NT2/D1 (cell line): ENCODE data around the gene PGAM2.

Experiments used
- DNase-seq: peaks from one replicate; pipeline ENCODE4 v3.0.0-alpha.2; 2011; ENCODE audit warnings: low read depth, low spot score
- H3K27me3 ChIP-seq: 2 replicates; pipeline ENCODE4 v1.6.0; 2011; ENCODE audit warnings: mild to moderate bottlenecking; ENCODE audit not compliant: insufficient read length, insufficient read depth
- H3K36me3 ChIP-seq: 2 replicates; pipeline ENCODE4 v1.6.1; 2011; ENCODE audit warnings: mild to moderate bottlenecking, low read length, mixed read lengths; ENCODE audit not compliant: insufficient read depth, insufficient read length
- H3K4me1 ChIP-seq: 2 replicates; pipeline ENCODE4 v1.5.1; 2011; ENCODE audit not compliant: insufficient read depth, insufficient read length
- H3K4me3 ChIP-seq: 2 replicates; pipeline ENCODE4 v1.5.1; 2011; ENCODE audit warnings: low read depth; ENCODE audit not compliant: insufficient read length
- H3K9ac ChIP-seq: 2 replicates; pipeline ENCODE4 v1.6.0; 2011; ENCODE audit warnings: low read depth; ENCODE audit not compliant: insufficient read length
- H3K9me3 ChIP-seq: 2 replicates; pipeline ENCODE4 v1.5.1; 2011; ENCODE audit warnings: mild to moderate bottlenecking, low read length; ENCODE audit not compliant: insufficient read depth
- SUZ12 ChIP-seq: IDR thresholded peaks from 2 replicates; pipeline ENCODE4 v1.6.1; 2011; ENCODE audit not compliant: insufficient read length, insufficient read depth; ENCODE audit errors: extremely low read depth
- YY1 ChIP-seq: IDR thresholded peaks from 2 replicates; pipeline ENCODE4 v1.6.1; 2011; ENCODE audit not compliant: insufficient read length, insufficient read depth
- ZNF274 ChIP-seq: IDR thresholded peaks from 2 replicates; pipeline ENCODE4 v1.6.1; 2011; ENCODE audit warnings: mild to moderate bottlenecking, low read depth, low read length

PGAM2 gene

GRCh38 chr7:44060091-44060947, 5.0 kb downstream of the PGAM2 start:
- H3K9me3 ChIP-seq, result no peaks in the 10 kb centered on the region
- DNase-seq, result no peak
- no peaks in the 10 kb centered on the region for H3K27me3 ChIP-seq
- peaks cover 69% of the 10 kb centered on the region for H3K36me3 ChIP-seq
- no peak overlapping the region for H3K4me3 ChIP-seq
- no peak overlapping the region for H3K9ac ChIP-seq
- no peak for TF ChIP-seq YY1
- no peak for TF ChIP-seq ZNF274
- TF ChIP-seq SUZ12, result no peak
- peaks cover 17% of the 10 kb centered on the region for H3K4me1 ChIP-seq

DNA sequence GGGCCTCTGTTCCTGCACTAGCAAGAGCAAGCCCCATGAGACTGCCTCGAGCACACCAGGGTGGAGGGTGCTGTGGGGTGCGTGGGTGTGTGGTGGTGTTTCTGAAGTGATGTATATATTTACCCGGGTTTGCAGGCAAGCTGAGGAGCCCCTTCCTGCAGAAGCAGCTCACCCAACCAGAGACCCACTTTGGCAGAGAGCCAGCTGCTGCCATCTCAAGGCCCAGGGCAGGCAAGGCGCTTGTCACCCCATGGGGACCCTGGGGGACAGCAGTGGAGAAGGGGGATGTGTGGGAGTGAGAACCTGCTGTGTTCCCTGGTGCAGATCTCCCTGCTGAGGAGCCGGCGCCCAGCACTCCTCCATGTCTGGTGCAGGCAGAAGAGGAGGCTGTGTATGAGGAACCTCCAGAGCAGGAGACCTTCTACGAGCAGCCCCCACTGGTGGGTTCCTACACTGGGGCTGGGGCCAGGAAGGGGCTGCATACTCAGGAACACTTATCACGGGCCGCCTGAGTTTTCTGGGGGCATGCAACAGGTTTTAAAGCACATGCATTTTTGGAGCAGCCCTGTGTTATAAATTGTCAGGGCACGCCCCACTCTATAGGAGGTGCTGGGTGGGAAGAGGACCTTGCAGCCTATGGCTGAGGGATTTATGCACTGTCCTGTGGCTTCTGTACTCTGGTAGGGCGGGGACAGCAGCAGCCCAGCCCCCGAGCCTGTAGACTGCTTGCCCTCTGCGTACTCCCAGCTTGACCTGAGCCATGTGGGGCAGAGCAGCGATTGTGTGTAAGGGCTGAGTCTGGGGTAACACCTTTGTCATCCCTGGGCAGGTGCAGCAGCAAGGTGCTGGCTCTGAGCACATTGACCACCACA, 5.9 kb downstream of the PGAM2 start:
- H3K9me3 ChIP-seq, result no peaks in the 10 kb centered on the region
- no peaks in the 10 kb centered on the region for H3K27me3 ChIP-seq
- peaks cover 77% of the 10 kb centered on the region for H3K36me3 ChIP-seq

DNA sequence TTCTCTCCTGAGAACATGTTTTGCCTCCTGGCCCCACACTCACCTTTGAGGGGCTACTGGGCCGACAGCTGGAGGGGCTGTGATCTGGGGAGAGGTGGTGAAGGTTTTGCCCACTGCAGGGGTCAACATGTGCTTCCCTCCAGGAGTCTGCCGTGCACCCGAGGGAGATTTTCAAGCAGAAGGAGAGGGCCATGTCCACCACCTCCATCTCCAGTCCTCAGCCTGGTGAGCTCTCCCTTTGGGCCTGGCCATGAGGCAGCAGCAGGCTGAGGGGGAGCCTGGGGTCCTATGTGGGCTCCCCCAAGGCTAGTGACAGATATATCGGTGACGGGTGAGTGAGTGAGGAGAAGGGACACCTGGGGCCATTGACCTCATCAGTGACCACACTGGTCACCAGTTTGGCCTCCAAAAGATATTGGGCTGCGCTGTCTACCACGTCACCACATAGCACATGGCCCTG, 6.6 kb downstream of the PGAM2 start:
- H3K9me3 ChIP-seq, result no peaks in the 10 kb centered on the region
- no peak overlapping the region for H3K9ac ChIP-seq
- H3K36me3 ChIP-seq, result peaks cover 79% of the 10 kb centered on the region
- TF ChIP-seq SUZ12 (no peak), ZNF274 (no peak), YY1 (no peak)
- H3K27me3 ChIP-seq, result no peaks in the 10 kb centered on the region
- peaks cover 7% of the 10 kb centered on the region for H3K4me1 ChIP-seq
- DNase-seq, result no peak
- no peak overlapping the region for H3K4me3 ChIP-seq

More for the DNA sequence above, 5.9 kb downstream of the PGAM2 start:
- no peak for DNase-seq
- TF ChIP-seq SUZ12 (no peak), ZNF274 (no peak), YY1 (no peak)
- H3K9ac ChIP-seq, result no peak overlapping the region
- peaks cover 12% of the 10 kb centered on the region for H3K4me1 ChIP-seq
- no peak overlapping the region for H3K4me3 ChIP-seq

- TF ChIP-seq SUZ12 (no peak), ZNF274 (no peak), YY1 (no peak)
- H3K9ac ChIP-seq, result no peak overlapping the region
- H3K9me3 ChIP-seq, result no peaks in the 10 kb centered on the region
- peaks cover 3% of the 10 kb centered on the region for H3K4me1 ChIP-seq
- H3K36me3 ChIP-seq, result peaks cover 83% of the 10 kb centered on the region
- no peaks in the 10 kb centered on the region for H3K27me3 ChIP-seq
- no peak for DNase-seq
- no peak overlapping the region for H3K4me3 ChIP-seq
These were observed 7.3 kb downstream of the PGAM2 start for GRCh38 chr7:44057849-44058758.

- H3K4me1 ChIP-seq, result no peaks in the 10 kb centered on the region
- H3K9me3 ChIP-seq, result no peaks in the 10 kb centered on the region
- H3K4me3 ChIP-seq, result no peak overlapping the region
- no peak for TF ChIP-seq SUZ12
- TF ChIP-seq ZNF274, result no peak
- TF ChIP-seq YY1, result no peak
- H3K9ac ChIP-seq, result no peak overlapping the region
- H3K27me3 ChIP-seq, result no peaks in the 10 kb centered on the region
- no peak for DNase-seq
- H3K36me3 ChIP-seq, result peaks cover 83% of the 10 kb centered on the region
These were observed 8.1 kb downstream of the PGAM2 start for GRCh38 chr7:44057181-44057848.

- H3K4me1 ChIP-seq, result no peaks in the 10 kb centered on the region
- no peaks in the 10 kb centered on the region for H3K27me3 ChIP-seq
- H3K36me3 ChIP-seq, result peaks cover 81% of the 10 kb centered on the region
- TF ChIP-seq YY1 (no peak), ZNF274 (no peak), SUZ12 (no peak)
- H3K9ac ChIP-seq, result no peak overlapping the region
- H3K4me3 ChIP-seq, result no peak overlapping the region
- no peaks in the 10 kb centered on the region for H3K9me3 ChIP-seq
- no peak for DNase-seq
These were observed 8.7 kb downstream of the PGAM2 start for GRCh38 chr7:44056681-44057080.
